Measurements from ENCODE around the gene GPAT2. TPM values are rescaled to one million over a fixed set of nuclear protein-coding genes. Genes with fewer than 3 reads are reported as not detected.

The GPAT2 gene
- total and polyA plus RNA-seq, 2 of the 8 experiments (the other 6 are each of a cell fraction or from before 2014, with no cell fraction given), result 0.26 to 0.63 TPM

- TF ChIP-seq FOSL1 (IDR thresholded peaks at IDR 0.05; ENCODE audit: insufficient read depth, low read depth, low read length), result no peak
These were observed 39.4 kb upstream of the GPAT2 start (continued) for GRCh38 chr2:96074156-96074555.
